HG02763 (cell line): ENCODE results near the gene DNAJA3.
"Not testable (repeated sequence)": the region's sequence is repeated elsewhere in the genome, so short reads cannot be mapped to it uniquely, and the experiment has no call there.

Experiments
- ATAC-seq: cut with Tn5 transposase; IDR thresholded peaks from one replicate; pipeline ENCODE4 v1.9.1; 2021; ENCODE audit warnings: mild to moderate bottlenecking, moderate library complexity; ENCODE audit not compliant: unreplicated experiment

DNAJA3 gene

DNA sequence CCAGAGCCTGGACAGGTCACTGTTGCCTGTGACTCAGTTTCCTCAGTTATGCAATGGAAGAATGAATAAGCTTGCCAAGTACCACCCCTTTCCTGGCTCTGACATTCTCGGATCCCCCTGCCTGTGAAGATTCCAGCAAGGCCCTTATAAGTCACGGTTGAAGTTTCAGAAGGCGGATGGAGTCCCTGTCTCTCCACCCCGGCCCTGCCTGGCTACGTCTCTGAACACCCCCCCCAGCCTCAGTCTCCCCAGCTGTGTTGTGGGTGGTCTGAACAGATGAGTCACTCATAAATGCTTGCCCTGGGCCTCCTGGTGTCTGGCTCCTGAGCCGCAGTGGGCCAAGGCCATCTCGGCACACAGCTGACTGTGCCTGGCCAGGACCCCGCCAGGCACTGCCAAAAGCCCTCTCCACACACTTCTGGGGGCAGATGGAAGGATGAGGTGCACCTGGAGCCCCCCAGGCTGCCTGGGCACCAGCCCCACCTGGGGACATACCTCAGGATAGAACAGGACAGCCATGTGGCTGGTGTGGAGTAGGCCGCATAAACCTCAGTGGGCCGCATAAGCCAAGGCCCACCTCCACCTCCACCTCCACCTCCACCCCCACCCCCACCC, 38.6 kb upstream of the DNAJA3 start:
- no peak for ATAC-seq

DNA sequence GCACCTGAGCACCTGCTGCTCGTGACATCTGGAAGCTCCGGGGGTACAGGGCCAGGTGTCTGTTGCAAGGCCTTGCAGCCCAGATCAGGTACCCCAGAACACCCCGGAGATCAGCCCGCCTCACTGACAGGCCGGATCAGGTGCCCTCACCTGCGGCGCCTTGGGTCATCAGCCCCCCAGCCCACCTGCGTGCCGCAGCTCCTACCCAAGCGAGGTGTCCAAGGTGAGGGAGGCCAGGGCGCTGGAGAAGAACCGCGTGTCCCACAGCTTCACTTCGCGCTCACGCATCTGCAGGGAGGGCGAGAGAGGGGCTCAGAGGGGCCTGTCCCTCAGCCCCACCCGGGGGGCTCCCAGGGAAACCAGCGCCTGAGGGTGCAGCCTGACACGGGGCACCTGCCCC, 37.9 kb upstream of the DNAJA3 start:
- no peak for ATAC-seq

DNA sequence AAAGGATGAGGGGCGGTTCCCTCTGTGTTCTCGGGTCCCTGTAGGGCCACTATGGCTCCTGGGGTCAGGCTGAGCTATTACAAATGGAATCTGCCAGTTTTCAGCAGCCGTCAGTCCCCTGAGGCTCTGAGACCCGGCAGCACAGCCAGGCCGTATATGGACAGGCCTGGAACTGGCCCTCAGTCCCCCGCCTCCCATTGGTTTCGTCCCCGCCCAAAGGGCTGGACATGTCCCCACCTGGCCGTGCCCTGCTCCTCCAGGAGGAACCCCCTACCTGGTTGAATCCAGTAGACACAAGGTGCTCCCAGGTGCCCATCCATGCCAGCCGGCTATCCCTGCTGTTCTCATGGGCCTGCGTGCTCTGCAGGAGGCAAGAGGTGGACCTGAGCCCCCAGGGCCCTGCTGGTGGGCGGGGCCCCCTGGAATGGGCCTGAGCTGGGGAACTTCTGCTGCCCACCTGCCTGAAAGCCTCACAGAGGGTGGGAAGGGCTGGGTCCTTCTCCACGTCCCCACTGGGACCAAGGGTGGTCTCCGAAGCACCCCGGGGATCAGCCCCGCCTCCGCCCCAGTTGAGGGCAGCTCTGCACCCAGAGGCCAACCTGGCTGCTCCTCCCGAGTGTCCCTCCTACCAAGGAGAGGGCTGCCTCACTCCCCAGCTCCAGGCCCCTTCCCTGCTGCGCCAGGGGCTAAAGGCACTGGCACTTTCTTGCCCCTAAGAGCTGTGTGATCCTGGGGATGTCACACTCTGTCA, 37.2 kb upstream of the DNAJA3 start:
- no peak for ATAC-seq

DNA sequence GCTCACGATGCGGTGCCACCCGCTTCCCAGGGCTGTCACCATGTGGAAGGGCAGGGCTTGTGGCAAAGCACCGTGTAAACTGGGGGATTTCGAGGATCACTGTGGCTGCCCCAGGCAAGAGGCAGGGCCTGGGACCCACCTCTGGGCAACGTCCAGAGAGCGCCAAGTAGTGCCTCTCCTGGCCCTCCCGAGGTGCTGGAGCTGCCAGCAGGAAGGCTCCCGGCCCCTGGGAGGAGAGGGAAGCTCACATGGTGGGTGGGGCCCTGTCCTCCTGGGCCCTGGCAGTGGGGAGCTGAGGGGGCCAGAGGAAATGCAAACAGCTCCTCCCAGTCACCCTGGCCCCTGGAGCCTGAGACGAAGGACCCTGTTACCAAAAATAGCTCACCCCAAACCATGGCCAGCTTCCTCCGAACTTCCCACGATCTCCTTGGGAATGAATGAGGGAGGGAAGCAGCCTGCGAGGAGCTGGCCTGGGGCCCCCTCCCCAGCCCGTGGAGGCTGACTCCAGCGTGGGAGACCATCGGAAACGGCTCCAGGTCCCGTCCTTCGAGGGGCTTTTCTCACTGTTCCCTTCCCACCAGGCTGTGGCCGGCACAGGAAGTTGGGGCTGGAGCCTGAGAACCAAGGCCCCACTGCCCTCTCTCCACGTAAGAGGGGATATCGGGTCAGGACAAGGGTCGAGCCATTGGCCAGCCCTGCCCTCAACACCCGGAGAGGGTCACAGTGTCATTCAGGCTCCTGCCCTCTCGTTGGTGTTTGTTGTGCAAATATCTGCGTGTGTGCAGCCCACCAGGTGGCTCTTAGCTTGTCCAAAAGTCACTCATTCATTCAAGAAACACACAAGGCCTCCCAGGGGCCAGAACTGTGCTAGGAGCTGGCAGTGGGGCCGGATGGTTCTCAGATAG, 36.4 kb upstream of the DNAJA3 start:
- ATAC-seq: no peak

DNA sequence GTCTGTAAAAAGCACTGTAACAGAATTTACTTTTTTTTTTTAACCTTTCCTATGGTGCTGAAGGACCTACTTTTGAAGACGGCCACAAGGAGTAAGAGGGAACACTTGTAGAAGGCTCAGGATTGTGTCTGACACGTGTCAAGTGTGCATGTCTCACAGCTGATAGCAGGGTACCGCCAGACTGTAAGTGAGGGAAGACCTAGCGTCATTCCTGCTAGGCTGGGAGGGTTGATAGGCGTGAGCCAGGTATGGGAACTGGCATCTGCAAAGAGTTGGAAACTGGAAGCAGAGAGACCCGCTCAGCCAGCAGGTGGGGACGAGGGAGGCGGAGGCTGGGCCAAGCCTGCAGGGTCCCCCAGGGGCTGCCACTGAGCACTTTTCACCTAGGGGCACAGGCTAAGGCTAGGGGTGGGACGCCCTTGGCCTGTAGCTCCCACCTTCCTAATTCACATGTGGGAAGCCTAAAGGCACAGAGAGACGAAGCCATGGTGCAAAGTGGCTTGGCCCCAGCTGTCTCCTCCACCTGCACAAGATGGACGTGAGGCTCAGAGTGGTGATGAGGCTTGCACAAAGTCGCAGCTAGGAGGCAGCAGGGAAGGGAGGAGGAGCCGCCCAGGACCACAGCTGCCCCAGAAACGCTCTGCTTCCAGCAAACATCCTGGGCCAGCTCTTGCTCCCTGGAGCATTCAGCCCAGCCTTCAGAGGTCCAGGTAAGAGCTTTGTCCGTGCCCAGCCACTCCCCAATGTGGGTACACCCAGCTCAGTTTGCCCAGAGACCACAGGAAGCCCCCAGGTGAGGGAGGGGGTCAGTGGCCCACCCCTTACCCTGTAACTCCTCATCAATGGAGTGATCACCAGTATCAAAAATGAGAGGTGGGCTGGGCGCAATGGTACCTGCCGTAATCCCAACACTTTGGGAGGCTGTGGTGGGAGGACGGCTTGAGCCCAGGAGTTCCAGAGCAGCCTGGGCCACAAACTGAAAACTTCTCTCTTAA, 35.1 kb upstream of the DNAJA3 start:
- no peak for ATAC-seq

DNA sequence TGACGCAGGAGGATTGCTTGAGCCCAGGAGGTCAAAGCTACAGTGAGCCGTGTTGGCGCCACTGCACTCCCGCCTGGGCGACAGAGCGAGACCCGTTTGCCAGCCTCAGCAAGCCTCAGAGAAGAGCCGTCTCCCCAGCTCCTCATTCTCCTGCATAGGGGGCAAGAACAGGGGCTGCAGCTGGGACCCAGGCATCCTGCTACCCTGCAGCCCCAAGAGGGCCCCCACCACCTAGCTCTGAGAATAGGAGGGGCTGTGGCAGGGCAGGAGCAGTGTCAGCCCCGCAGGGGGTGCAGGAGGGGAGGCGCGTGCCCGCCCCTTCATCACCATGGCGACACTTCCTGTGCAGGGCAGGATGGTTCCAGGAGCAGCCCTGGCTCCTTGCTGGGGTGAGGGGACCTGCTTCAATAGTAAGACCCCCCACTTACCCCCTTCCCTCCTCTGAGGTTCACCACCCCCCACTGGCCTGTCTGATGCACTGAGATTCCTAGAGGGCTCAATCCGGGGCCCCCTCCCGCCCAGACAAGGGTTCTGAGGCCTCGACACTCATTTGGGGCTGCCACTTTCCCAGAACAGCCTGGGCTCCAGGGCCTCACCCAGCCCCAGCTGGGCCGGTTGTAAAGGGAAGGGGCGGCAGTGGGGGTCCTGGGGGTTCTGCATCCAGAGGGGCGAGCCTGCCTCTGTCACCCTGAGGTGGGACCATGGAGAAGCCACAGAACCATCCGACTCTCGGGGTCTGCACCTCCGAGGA, 33.9 kb upstream of the DNAJA3 start:
- ATAC-seq: no peak

DNA sequence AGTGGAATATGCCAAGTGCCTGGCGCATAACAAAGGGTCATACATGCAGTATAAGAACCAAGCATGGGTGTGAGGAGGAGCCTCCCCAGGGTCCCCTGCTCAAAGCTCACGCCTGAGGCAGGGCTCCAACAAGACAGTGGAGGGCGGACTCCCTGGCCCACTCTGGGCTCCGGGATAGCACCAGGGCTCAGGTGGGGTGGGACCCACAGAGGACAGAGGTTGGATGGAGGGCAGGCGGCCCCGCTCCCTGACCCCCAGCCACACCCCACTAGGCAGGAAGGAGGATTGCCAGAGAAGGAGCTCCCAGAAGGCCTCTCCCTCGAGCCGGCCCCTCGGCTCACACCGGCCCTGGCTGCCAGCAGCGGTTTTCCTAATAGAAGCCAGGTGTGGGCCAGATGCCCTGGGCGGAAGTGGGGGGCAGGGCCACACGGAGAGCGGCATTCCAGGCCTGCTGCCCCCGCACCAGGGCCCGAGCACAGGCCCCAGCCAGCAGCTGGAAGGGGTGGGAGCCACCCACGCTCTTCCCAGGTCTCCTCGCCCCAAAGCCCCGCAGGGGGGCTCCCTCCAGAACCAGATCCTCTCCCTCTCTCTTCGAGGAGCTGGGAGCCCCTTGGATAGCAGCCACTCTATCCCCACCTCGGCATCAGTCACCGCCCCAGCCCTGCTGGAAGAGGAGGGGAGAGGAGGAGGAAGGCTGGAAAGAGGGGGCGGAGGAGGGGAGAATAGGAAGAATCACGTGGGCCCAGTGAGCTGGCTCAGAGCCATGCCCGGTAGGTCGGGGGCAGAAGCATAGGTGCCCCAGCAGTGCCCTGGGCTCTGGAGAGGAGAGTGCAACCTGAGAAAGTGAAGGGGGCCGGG, 33.1 kb upstream of the DNAJA3 start:
- no peak for ATAC-seq

DNA sequence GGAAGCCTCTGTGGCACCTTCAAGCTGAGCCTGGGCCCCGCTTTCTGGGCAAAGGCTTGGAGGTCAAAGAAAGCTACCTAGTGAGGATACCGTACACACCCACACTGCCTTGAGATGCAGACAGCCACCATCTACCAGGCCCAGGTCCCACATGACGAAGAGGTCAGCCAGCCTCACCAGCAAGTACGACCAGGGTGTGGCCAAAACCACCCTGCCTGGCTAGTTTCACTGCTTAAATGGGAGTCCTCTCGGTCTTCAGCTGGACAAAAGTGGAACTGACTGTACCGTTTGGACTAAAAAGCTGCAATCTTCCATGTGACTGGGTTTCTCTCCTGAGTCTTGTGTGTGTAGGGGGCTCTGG, 32.4 kb upstream of the DNAJA3 start:
- ATAC-seq: no peak

DNA sequence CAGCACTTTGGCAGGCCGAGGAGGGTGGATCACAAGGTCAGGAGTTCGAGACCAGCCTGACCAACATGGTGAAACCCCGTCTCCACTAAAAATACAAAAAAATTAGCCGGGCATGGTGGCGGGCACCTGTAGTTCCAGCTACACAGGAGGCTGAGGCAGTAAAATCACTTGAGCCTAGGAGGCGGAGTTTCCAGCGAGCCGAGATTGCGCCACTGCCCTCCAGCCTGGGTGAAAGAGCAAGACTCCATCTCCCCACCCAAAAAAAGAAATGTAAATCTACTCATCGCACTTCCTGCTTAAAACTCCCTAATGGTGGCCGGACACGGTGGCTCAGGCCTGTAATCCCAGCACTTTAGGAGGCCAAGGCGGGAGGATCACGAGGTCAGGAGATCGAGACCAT, 31.8 kb upstream of the DNAJA3 start:
- ATAC-seq: not testable (repeated sequence)

DNA sequence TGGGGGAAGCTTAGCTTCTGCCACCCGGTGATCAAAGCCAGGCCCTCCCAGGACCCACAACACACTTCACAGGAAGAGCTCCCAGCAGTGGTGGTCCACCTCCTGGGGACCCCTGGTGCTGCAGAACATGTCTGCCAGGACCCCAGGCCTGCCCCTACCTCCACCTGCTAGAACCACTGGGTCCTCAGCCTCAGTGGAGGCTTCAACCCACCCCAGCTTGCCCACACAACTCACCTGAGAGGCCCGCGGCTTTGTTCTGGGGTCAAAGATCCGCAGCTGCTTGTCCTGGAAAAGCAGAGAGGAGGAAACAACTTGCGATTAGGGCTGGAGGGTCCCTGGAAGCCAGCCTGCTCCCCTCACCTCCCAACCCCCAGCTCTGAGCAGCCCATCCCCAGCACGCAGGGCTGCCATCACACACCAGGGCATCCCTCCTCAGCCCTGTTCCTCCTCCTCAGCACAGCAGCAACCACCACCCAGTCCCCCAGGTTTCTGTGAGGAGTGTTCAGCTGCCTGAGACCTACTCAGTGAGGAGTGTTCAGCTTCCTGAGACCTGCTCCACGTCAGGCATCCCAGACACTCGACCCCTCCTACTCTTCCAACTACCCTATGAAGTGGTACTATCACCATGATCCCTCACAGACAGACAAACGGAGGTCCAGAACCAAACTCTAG, 30.5 kb upstream of the DNAJA3 start:
- ATAC-seq: no peak

DNA sequence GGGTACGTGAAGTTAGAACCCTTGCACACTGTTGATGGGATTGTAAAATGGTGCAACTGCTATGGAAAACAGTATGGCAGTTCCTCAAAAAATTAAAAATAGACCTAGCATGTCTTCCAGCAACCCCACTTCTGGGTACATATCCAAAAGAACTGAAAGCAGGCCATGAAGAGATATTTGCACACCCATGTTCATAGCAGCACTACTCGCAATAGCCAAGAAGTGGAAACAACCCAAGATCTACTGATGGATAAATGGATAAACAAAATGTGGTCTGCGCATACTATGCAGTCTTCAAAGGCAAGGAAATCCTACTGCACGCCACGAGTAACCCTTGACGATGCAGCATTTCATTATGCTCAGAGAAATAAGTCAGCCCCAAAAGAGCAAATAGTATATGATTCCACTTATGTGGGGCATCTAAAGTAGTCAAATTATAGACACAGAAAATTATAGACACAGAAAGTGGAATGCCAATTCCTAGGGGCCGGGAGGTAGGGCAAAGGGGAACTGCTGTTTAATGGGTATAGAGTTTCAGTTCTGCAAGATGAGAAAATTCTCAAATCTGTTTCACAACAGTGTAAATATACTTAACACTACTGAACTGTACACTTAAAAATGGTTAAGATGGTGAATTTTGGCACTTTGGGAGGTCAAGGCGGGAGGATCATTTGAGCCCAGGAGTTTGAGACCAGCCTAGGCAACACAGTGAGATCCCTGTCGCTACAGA, 26.5 kb upstream of the DNAJA3 start:
- ATAC-seq: no peak

DNA sequence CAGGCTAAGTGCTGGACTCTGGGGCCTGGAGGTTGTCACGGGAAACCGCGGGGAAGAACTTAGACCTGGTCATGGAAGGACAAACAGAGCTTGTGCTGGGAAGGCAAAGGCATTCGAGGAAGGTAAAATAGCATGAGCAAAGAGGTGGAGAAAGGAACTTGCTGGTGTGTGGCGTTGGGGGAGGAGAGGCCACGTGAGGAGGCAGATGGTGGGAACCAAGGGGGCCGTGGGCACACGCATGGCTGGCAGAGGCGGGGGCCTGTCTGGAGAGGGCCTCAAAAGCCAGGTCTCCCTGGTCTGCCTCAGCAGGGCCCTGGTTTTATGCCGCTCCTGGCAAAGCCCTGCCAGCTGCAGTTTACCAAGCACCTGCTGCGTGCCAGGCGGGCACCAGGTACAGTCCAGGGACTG, 24.6 kb upstream of the DNAJA3 start:
- ATAC-seq: no peak

DNA sequence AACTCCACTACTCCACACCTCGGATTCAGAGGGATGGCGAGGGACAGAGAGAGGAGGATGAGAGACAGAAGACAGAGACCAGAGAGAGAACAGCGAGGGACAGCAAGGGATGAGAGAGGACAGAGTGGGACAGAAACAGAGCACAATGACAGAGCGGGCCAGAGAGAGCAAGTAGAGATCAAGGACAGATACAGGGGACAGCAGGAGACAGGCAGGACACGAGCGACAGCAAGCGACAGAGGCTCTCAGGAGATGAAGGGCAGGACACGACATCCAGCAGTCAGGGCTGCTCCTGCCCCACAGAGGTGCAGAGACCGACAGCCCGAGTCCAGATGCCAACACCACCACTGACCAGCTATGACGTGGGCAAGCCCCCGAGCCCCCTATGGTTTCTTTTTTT, 24.2 kb upstream of the DNAJA3 start:
- no peak for ATAC-seq

DNA sequence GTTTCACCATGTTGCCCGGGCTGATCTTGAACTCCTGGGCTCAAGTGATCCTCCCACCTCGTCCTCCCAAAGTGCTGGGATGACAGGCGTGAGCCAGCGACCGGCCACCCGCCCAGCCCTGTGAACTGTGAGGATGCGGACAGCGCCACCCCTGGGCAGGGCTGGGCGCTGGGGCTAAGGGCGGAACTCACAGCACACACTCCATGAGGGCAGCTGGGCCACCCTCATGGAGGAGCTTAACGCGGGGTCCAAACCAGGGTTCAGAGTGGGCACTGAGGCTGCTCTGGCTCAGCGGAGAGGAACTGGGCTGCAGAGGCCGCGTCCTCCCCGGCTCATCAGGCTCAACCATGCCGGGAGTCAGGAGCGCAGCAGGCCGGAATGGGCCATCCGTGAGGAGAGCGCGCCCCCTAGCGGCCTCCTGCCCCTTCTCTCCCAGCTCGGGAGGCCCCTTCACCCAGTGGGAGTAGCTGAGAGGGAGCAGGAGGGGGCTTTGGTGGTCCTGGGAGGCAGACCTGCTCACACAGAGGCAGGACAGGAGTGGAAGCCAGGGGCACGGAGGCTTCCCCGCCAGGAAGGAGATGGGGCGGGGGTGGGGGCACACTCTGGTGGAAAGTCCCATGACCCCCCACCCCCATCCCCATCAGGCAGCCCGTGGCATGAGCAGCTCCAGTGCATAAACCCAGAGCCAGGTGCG, 23.1 kb upstream of the DNAJA3 start:
- no peak for ATAC-seq

DNA sequence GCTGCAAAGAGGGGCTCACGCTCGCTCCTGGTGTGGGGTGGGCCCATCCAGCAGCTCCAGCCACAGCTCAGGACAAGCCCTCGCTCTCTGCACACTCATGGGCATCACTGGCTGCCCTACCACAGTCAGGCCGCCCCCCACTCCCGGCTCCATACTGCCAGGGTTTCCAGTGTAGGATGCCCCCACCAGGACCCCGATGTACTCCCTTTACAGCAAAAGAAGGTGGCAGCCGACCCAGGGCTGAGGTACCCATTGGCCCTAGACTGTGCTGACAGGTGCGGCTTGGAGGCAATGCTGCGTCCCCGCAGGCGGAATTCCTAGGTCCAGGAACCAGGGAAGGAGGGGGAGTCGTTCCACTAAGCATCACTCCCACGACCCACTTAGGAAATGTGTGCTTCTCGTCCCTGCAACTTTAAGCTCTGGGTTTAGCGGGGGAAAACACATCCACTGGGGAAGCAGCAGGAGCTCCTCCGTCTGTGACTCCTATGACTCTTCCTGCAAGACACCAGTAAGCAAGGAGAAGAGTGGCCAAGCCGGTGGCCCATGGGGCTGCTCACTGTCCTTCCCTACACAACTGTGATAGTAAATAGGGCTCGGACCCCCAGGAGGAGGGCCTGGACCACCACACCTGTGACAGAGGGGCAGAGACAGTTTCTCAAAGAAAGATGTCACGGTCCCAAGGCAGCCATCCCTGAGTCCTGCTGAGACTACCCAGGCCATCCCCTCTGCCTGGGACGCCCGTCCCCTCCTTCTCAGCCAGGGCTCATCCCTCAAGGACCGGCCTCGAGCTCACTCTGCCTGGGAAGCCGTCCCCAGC, 22.3 kb upstream of the DNAJA3 start:
- ATAC-seq: no peak

DNA sequence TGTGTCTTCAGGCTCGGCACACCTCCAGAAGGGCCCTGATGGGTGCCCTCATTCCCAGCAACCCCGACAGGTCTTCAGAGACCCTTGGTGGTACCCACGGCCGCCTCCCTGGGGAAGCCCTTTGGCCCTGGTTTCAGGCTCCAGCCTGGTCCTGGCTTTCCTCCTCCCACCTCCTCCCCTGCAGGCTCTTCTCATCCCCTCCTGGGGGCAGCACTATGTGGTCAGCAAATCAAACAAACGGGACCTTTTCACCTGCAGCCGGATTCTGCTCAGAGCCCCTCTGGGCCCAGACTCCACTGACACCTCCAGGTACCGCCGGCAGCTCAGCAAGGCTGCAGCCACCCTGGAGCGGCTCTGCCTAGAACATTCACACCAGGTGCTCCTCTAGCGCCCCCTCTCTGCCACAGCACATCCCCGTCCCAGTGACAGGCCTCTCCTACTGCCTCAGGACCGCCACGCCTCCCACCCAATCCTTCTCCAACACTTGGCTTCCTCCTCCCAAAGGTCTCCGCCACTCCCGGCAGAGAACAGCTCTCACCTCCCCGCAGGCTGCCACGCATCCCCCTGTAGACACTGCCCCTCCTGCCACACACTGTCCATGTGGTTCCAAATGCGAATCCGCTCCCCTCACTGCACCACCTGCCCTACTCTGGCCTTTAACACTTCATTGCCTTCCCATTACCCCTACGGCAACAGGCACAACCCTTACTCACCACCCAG, 21.3 kb upstream of the DNAJA3 start:
- ATAC-seq: no peak
